Loucy (cell line): Measurements from ENCODE around the gene ARHGAP6.

Source experiments
- CTCF ChIP-seq: fragments of 200-600 bp; sonication (generic); conservative IDR thresholded peaks from 2 replicates; pipeline ENCODE4 v1.5.1; 2014; ENCODE audit warnings: mild to moderate bottlenecking, antibody characterized with exemption, low read length
- EZH2phosphoT487 ChIP-seq: fragments of 200-600 bp; IDR thresholded peaks from 2 replicates; pipeline ENCODE4 v1.6.1; 2018; ENCODE audit warnings: antibody characterized with exemption, mild to moderate bottlenecking, moderate library complexity, borderline replicate concordance

- TF ChIP-seq CTCF (no peak), EZH2phosphoT487 (no peak)
Measured at GRCh38 chrX:11242704-11243103, 423.0 kb downstream of the ARHGAP6 start.
